NT2/D1 (cell line): Measurements from ENCODE around the gene GPR151.

Experiments used
- DNase-seq: peaks from one replicate; pipeline ENCODE4 v3.0.0-alpha.2; 2011; ENCODE audit warnings: low read depth, low spot score
- H3K27me3 ChIP-seq: 2 replicates; pipeline ENCODE4 v1.6.0; 2011; ENCODE audit warnings: mild to moderate bottlenecking; ENCODE audit not compliant: insufficient read length, insufficient read depth
- H3K36me3 ChIP-seq: 2 replicates; pipeline ENCODE4 v1.6.1; 2011; ENCODE audit warnings: mild to moderate bottlenecking, low read length, mixed read lengths; ENCODE audit not compliant: insufficient read depth, insufficient read length
- H3K4me1 ChIP-seq: 2 replicates; pipeline ENCODE4 v1.5.1; 2011; ENCODE audit not compliant: insufficient read depth, insufficient read length
- H3K4me3 ChIP-seq: 2 replicates; pipeline ENCODE4 v1.5.1; 2011; ENCODE audit warnings: low read depth; ENCODE audit not compliant: insufficient read length
- H3K9ac ChIP-seq: 2 replicates; pipeline ENCODE4 v1.6.0; 2011; ENCODE audit warnings: low read depth; ENCODE audit not compliant: insufficient read length
- H3K9me3 ChIP-seq: 2 replicates; pipeline ENCODE4 v1.5.1; 2011; ENCODE audit warnings: mild to moderate bottlenecking, low read length; ENCODE audit not compliant: insufficient read depth
- SUZ12 ChIP-seq: IDR thresholded peaks from 2 replicates; pipeline ENCODE4 v1.6.1; 2011; ENCODE audit not compliant: insufficient read length, insufficient read depth; ENCODE audit errors: extremely low read depth
- YY1 ChIP-seq: IDR thresholded peaks from 2 replicates; pipeline ENCODE4 v1.6.1; 2011; ENCODE audit not compliant: insufficient read length, insufficient read depth
- ZNF274 ChIP-seq: IDR thresholded peaks from 2 replicates; pipeline ENCODE4 v1.6.1; 2011; ENCODE audit warnings: mild to moderate bottlenecking, low read depth, low read length

The GPR151 gene

DNA sequence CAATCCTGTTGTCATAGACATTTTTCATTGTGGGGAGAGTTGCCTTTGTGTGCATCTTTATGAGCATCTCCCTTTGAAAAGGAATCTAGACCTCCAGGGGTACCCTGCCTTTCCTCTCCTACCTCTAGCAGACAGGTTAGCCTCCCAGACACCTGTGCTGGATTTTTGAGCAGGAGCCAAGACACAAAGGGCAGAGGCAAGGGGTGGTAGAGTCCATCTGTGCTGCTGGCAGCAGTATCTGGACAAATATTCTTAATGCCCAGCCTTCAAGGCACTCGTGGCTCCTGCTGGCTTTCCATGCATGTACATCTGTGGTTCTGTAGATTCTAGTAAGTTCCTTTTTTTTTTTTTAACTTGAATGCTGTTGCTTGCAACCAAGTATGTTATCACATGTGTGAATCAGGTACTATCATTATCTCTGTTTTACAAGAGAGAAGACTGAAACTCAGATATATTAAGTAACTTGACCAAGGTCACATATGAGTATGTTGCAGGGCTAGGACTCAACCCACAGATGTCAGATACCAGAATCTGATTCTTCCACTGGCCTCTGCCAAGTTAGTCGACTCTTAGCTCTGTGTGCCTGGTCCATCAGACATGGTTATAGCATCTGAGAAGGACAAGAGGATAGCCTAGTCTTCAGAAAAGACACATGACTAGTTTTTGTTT lies 32.9 kb upstream of the GPR151 start:
- Histone ChIP-seq H3K36me3 (no peaks in the 10 kb centered on the region), H3K9ac (no peak overlapping the region), H3K4me1 (no peaks in the 10 kb centered on the region), H3K4me3 (no peak overlapping the region), H3K9me3 (no peaks in the 10 kb centered on the region), H3K27me3 (no peaks in the 10 kb centered on the region)
- TF ChIP-seq SUZ12 (no peak), YY1 (no peak), ZNF274 (no peak)
- no peak for DNase-seq

DNA sequence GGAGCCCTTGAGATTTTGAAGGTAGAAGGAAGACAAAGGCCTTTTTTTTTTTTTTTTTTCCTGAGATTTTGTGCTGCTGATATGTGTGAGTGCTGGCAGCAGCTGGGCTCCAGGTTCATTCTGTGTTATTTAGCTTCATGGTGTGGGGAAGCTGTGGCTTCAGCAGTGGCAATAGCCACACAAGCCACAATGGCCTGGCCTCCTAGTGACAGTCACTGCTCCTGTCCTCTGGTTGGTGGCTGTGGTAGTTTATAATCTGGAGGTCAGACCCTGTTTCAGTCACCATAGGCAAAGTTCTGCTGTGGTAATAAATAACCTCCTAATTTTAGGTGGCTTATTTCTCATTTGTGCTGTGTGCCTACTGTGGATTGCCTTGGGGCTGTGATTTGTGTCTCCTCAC lies 28.2 kb upstream of the GPR151 start:
- no peaks in the 10 kb centered on the region for H3K9me3 ChIP-seq
- no peak overlapping the region for H3K4me3 ChIP-seq
- no peaks in the 10 kb centered on the region for H3K27me3 ChIP-seq
- no peak for DNase-seq
- H3K9ac ChIP-seq: no peak overlapping the region
- TF ChIP-seq ZNF274 (no peak), YY1 (no peak), SUZ12 (no peak)
- no peaks in the 10 kb centered on the region for H3K4me1 ChIP-seq
- H3K36me3 ChIP-seq: no peaks in the 10 kb centered on the region

DNA sequence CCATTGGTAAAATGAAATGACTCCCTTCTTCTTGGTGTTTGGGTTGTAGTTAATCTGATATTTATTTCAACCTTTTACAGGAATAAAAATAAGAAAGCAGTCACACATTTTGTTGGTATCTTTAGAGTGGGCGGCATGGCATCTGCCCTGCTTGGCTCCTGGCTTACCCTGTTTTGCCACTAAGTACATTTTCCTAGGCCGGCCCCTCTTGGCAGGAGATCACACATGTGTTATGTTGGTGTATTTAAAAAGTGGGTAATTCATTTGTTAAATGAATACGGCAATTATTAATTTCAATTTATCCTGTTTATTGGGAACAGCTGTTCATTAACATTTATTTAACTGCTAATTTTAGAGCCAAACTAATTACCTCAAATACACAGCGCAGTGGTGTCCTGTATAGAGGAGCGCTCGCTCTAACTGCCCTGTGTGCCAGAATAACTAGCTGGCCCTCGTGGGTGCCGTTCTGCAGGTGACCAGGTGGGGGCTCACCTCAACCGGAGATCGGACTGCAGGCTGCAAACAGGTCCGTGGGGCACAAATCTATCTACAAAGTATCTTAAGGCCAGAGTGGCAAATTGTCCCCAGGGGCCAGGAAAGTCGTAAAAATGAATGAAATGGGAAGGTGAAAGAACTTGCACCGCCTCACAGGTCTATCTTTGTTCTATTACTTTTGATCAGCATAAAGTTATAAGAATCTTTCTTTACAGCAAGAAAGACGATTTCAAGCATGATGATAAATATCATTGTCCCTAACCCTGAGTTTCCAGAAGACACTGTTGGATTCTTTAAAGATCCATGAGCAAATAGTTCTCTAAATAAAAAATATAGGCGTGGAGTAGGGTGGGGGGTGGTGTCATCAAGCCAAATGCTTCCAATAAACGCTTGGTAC lies 26.2 kb upstream of the GPR151 start:
- no peaks in the 10 kb centered on the region for H3K9me3 ChIP-seq
- H3K9ac ChIP-seq: no peak overlapping the region
- H3K27me3 ChIP-seq: no peaks in the 10 kb centered on the region
- H3K36me3 ChIP-seq: no peaks in the 10 kb centered on the region
- DNase-seq: peak; percentile 52
- TF ChIP-seq SUZ12 (no peak), ZNF274 (no peak), YY1 (no peak)
- no peak overlapping the region for H3K4me3 ChIP-seq
- no peaks in the 10 kb centered on the region for H3K4me1 ChIP-seq

DNA sequence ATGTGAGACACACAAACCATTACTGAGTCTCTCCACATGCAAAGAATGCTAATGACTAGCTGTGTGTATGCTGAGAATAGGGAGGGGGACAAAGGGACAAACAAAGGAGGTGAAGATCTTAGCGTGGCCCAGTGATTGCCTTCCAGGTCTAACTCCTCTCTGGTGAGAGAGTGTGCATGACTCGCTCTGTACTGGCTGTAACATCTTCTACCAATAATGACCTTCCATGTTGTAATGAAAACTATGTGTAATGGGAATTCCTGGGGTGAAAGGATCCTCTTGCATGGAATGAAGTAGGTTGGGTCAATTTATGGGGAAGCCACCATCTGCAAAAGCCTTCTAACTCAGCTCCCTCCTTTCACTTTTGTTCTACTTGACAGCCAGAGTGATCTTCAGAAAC lies 24.4 kb upstream of the GPR151 start:
- H3K4me3 ChIP-seq: no peak overlapping the region
- TF ChIP-seq YY1 (no peak), SUZ12 (no peak), ZNF274 (no peak)
- DNase-seq: no peak
- H3K4me1 ChIP-seq: no peaks in the 10 kb centered on the region
- no peaks in the 10 kb centered on the region for H3K9me3 ChIP-seq
- no peak overlapping the region for H3K9ac ChIP-seq
- no peaks in the 10 kb centered on the region for H3K27me3 ChIP-seq
- no peaks in the 10 kb centered on the region for H3K36me3 ChIP-seq

DNA sequence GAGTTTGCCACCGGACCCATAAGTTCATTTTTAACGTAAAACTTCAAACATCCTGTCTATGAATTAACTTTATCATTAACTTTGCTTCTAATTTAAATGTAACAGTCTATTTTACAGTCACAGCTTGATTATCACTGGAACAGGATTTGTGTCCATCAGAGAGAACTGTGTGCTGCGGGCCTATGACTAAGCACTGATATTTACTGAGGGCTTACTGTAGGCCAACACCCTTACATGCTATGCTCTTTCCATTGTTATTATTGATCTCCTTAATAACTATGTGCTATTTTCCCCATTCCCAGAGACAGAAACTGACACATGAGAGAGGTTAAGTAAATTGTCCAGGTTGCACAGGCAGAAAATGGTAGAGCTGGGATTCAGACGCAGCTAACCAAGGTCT lies 24.0 kb upstream of the GPR151 start:
- TF ChIP-seq ZNF274: no peak
- Histone ChIP-seq H3K27me3 (no peaks in the 10 kb centered on the region), H3K36me3 (no peaks in the 10 kb centered on the region), H3K9me3 (no peaks in the 10 kb centered on the region), H3K4me3 (no peak overlapping the region), H3K4me1 (no peaks in the 10 kb centered on the region), H3K9ac (no peak overlapping the region)
- DNase-seq: no peak

DNA sequence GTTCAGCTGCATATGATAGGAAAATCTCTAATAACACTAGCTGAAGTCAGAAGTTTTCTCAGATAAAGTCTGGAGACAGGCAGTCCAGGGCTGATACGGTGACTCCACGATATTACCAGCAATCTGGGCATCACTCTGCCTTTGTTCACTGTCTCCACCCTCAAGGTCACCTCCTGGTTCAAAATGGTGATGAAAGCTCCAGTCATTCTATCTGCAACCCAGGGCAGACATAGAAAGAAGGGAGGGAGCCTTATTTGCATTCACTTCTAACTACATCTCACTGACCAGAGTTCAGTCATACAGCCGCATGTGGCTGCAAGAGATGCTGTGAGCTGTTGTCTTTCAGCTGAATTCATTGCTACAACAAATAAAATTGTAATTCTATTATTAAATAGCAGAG lies 22.4 kb upstream of the GPR151 start:
- Histone ChIP-seq H3K9ac (no peak overlapping the region), H3K27me3 (no peaks in the 10 kb centered on the region), H3K36me3 (no peaks in the 10 kb centered on the region), H3K9me3 (no peaks in the 10 kb centered on the region), H3K4me3 (no peak overlapping the region), H3K4me1 (no peaks in the 10 kb centered on the region)
- no peak for DNase-seq
- no peak for TF ChIP-seq YY1
- TF ChIP-seq SUZ12: no peak
- TF ChIP-seq ZNF274: no peak

DNA sequence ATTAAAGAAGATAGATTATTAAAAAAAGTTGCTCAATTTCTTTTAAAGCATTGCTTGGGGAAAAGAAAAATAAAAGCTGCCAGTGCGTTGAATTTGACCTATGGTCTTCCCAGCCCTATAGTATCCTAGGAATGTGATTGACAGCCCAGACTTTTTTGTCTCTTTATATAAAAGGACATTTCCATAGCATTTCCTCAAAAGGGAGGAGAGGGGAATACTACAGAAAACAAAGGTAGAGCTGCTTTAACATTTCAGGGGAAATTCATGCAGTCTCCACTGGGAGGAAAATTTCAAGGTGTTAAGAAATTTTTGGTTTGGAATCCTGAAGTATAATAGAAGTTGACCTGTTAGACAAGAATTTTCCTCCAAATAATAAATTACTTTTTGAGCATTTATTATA lies 17.9 kb upstream of the GPR151 start:
- TF ChIP-seq SUZ12 (no peak), ZNF274 (no peak), YY1 (no peak)
- Histone ChIP-seq H3K36me3 (no peaks in the 10 kb centered on the region), H3K4me1 (no peaks in the 10 kb centered on the region), H3K4me3 (no peak overlapping the region), H3K27me3 (no peaks in the 10 kb centered on the region), H3K9me3 (no peaks in the 10 kb centered on the region), H3K9ac (no peak overlapping the region)
- DNase-seq: no peak
